Measurements from ENCODE around the gene RBM26.
"Not testable (repeated sequence)": the region's sequence is repeated elsewhere in the genome, so short reads cannot be mapped to it uniquely, and the experiment has no call there.

Gene RBM26

GRCh38 chr13:79314652-79315051 is 91.4 kb downstream of the RBM26 start:
- no peak for DNase-seq

DNA sequence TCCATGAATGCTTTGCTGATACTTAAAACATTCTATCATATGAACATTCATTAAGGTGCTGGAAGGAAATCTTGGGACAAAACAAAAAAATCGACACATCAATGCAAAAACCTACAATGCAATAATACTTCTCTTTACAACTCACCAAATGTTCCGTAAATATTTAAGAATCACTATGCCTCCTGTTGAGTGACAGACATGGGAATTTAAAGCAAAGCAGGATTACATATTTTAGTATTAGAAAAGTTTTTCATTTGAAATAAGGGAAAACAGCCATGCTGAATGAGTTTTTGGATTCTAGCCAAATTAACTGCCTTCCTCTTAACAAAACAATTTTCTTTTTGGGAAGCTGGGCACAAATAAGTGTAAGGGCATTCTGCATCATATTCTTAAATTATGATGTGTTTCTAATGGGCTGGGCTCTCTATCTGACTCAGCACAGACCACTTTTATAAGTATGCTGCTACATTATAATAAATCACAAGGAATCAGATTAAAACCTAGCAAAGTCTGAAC is 93.7 kb downstream of the RBM26 start:
- no peak for DNase-seq

DNA sequence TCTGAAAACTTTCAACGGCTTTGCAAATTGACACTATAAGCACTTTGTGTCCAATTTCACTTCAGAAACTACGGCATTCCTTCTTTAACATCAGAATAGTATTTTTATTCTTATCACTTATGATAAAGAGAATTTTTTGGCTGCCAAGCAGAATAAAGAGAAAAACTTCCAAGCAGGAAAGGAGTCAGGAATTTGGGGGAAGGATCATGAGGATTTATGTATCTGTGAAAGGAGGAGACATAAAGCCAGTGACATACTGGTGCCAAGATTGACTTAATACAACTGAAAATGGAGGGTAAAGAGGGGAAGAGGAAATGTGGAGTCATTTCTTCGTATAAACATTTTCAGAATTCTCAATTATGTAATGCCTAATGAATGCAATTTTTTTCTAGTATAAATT is 94.7 kb downstream of the RBM26 start:
- DNase-seq: no peak

- no peak for DNase-seq
Observed at GRCh38 chr13:79309690-79310089, 96.4 kb downstream of the RBM26 start.

DNA sequence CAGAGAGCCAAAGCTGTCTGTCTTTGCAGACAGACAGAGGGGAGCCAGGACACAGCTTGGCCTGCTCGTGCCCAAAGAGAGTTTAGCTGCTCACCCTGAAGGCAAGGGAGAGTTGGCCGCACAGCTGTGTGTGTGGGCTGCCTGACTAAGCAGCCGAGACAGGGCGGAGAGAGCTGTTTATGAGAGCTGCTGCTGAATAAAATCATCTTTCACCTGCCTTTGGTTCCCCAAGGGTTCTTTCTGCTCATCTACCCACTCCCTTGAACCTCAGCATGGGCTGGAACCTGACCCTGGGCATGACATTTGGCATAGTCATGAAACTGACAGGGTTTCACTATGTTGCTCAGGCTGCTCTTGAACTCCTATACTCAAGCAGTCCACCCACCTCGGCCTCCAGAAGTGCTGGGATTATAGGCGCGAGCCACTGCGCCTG is 98.2 kb downstream of the RBM26 start:
- DNase-seq: no peak

DNA sequence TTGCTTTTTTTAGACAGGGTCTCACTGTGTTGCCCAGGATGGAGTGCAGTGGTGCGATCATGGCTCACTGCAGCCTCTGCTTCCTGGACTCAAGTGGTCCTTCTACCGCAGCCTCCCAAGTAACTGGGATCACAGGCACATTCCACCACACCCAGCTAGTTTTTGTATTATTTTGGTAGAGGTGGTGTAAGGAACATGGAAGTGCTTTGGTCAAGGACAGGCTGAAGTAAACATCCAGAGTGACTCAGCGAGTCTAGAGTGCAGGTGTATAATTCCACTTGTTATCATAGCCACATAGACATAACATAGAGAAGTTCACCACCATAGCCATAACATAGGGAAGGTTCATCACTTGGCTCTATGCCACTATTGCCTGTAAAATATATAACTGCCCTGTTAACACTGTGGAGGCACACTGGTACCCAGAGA is 98.6 kb downstream of the RBM26 start:
- DNase-seq: no peak

- DNase-seq: no peak
Observed at GRCh38 chr13:79306650-79307049, 99.4 kb downstream of the RBM26 start.

DNA sequence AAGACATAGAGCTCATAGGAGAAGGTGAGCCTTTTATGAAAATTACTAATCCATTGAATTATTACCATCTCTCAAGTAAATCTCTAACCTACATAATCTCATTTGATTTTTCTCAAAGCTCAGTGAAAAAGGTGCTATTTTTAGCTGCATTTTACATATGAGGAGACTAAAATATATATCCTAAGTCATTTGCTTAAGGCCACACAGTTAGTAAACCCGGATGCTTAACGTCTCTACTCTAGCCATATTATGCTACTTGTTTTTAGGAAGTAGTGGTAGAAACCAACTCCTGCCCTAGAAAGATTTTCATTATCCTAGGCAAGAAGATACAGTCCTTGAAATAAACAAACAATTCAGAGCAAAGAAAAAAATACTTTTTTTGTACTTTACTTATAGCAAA is 108.9 kb downstream of the RBM26 start:
- DNase-seq: no peak

- no peak for DNase-seq
Observed at GRCh38 chr13:79295906-79296706, 109.9 kb downstream of the RBM26 start.

GRCh38 chr13:79290595-79291244 is 115.3 kb downstream of the RBM26 start:
- DNase-seq: no peak

- no peak for DNase-seq
Observed at GRCh38 chr13:79289571-79289970, 116.5 kb downstream of the RBM26 start.

GRCh38 chr13:79287939-79288795 is 117.9 kb downstream of the RBM26 start:
- no peak for DNase-seq

DNA sequence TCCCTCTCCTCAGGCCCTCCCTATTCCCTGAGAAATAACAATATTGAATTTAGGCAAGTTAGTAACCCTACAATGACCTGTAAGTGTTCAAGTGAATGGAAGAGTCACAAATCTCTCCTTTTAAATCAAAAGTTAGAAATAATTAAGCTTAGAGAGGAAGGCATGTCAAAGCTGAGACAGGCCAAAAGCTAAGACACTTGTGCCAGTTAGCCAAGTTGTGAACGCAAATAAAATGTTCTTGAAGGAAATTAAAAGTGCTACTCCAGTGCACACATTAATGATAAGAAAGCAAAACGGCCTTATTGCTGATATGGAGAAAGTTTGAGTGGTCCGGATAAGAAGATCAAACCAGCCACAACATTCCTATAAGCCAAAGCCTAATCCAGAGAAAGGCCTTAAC is 120.9 kb downstream of the RBM26 start:
- DNase-seq: no peak

DNA sequence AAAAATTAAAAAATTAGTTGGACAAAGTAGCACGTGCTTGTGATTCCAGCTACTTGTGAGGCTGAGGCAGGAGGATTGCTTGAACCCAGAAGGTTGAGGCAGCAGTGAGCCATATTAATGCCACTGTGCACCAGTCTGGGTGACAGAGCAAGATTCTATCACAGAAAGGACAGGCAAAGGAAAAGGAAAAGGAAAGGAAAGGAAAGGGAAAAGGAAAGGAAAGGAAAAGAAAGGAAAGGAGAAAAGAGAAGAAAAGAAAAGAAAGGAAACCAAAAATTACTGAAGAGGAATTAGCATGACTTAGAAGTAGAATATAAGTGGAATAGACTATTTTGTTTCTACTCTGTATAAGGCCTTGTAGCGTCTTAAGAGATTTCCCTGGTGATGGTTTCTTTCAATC is 122.3 kb downstream of the RBM26 start:
- no peak for DNase-seq

- no peak for DNase-seq
Observed at GRCh38 chr13:79282976-79283375, 123.1 kb downstream of the RBM26 start.

- DNase-seq: no peak
Observed at GRCh38 chr13:79282508-79282907, 123.5 kb downstream of the RBM26 start.

DNA sequence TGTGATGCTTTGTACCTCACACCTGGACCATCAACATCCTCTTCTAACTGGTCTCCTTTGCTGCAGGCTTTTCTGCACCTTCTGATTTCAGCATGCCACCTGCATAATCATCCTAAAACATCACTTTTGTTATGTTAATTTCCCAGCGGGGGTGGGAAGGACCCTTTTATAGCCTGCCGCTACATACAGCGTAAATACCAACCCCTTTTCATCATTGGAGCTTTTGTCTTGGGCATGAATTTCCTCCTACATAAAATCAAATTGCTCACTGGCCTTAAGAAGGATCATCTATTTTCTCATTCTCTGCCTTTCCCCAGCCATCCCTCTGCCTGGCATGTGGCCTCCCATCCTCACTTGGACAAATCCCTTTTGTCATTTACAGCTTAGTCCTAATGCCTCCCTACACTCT is 124.7 kb downstream of the RBM26 start:
- no peak for DNase-seq

GRCh38 chr13:79279735-79280134 is 126.3 kb downstream of the RBM26 start:
- DNase-seq: not testable (repeated sequence)

DNA sequence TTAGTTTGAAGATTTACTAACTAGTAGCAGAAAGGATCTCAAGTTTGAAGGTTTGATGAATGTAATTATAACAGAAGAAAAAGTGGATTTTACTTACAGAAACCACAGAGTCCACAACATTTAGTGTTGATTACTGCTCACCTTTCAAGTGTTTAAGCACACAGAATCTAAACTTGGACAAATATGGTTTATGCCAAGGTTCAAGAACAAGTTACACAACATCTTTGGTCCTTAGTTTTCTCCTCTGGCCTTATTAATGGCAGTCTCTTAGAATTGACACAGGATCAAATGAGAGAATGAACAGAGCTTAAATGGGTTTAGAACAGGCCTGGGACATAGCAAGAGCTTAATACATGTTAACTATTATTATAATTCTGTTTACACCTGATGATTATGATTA is 133.0 kb downstream of the RBM26 start:
- no peak for DNase-seq

GRCh38 chr13:79271616-79272015 is 134.4 kb downstream of the RBM26 start:
- no peak for DNase-seq

DNA sequence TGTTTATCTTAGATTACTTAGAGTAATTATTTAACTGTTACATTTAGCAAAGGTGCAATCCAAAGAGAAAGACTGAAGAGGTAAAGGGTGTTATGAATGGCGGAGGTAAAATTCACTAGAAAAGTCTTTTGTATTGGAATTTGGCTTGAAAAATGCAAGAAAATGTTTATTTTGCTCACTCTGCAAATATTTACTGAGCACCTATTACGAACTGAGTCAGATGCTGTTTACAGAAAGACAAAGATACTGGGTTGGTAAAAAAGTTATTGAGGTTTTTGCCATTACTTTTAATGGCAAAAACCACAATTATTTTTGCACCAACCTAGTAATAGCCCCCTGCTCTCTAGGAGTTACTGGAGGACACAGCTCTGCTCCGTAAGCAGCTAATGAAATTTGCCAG is 135.2 kb downstream of the RBM26 start:
- no peak for DNase-seq

Measured in stimulated activated CD4-positive, alpha-beta T cell treated with anti-CD3 and anti-CD28 coated beads, Interleukin-4, amount 100 ng/mL, for 1 hour (primary cell).